ENCODE measurements around the gene TPST1. TPM values are rescaled to one million over a fixed set of nuclear protein-coding genes. Genes with fewer than 3 reads are reported as not detected.

Gene TPST1
- total RNA-seq, 2 donors from 2014 or later: 9.0 to 9.3 TPM

DNA sequence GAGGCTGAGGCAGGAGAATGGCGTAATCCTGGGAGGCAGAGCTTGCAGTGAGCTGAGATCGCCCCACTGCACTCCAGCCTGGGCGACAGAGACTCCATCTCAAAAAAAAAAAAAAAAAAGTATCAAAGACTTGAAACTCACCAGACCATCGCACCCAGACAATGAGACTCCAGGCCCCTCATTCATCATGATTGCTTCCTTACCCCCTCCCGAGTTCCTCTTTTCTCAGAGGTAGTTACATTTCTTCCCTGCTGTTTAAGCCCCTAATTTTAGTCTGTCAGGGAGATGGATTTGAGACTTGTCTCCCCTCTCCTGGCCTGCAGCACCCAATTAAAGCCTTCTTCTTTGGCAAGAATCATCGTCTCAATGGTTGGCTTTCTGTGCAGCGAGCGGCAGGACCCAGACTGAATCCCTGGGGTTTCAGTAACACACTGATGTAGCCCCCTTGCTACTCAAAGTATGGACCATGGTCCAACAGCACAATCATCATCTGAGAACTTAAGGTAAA, 19.4 kb upstream of the TPST1 start:
- no peak for DNase-seq (ENCODE audit: low spot score)
- Histone ChIP-seq H3K4me1 (no peaks in the 10 kb centered on the region), H3K27me3 (no peaks in the 10 kb centered on the region), H3K36me3 (no peaks in the 10 kb centered on the region), H3K9me3 (no peaks in the 10 kb centered on the region), H3K27ac (no peak overlapping the region), H3K4me3 (no peak overlapping the region)
- TF ChIP-seq, protein P1, sequence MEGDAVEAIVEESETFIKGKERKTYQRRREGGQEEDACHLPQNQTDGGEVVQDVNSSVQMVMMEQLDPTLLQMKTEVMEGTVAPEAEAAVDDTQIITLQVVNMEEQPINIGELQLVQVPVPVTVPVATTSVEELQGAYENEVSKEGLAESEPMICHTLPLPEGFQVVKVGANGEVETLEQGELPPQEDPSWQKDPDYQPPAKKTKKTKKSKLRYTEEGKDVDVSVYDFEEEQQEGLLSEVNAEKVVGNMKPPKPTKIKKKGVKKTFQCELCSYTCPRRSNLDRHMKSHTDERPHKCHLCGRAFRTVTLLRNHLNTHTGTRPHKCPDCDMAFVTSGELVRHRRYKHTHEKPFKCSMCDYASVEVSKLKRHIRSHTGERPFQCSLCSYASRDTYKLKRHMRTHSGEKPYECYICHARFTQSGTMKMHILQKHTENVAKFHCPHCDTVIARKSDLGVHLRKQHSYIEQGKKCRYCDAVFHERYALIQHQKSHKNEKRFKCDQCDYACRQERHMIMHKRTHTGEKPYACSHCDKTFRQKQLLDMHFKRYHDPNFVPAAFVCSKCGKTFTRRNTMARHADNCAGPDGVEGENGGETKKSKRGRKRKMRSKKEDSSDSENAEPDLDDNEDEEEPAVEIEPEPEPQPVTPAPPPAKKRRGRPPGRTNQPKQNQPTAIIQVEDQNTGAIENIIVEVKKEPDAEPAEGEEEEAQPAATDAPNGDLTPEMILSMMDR (IDR thresholded peaks at IDR 0.05): no peak

DNA sequence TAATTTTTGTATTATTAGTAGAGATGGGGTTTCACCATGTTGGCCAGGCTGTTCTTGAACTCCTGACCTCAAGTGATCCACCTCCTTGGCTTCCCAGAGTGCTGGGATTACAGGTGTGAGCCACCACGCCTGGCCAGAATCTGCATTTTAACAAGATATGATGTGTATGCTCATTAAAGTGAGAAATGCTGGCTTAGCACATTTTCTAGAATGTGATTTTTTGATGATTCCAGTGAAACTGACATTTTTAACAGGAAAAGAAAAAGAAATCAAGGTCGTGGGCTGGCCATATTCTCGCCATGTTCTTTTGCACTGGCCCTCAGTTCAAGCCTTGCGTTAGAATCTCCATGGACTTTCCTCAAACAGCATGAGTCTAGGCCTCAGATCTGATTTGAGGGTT, 18.1 kb upstream of the TPST1 start:
- Histone ChIP-seq H3K4me1 (no peaks in the 10 kb centered on the region), H3K27me3 (no peaks in the 10 kb centered on the region), H3K27ac (no peak overlapping the region), H3K4me3 (no peak overlapping the region), H3K36me3 (no peaks in the 10 kb centered on the region), H3K9me3 (no peaks in the 10 kb centered on the region)
- DNase-seq (ENCODE audit: low spot score): no peak
- TF ChIP-seq, protein P1 (IDR thresholded peaks at IDR 0.05): no peak

DNA sequence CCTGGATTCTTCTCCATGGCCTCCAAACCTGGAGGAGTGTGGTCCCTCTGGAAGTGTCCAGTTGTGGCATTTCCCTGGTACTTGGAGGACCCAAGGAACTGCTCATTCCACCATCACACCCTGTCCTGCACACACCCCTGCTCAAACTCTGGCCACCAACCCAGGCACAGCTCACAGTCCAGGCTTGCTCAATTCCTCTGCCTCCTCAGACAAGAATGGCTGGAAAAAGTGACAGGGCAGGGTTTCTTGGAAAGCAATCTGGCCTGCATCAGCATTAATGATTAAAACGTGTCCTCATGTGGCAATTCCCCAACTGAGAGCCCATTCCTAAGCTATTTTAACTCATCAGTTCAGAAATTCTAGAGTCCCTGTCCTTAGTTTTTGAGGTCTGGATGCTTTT, 17.2 kb upstream of the TPST1 start:
- no peaks in the 10 kb centered on the region for H3K9me3 ChIP-seq
- no peaks in the 10 kb centered on the region for H3K4me1 ChIP-seq
- H3K27ac ChIP-seq: peak overlapping the region in 1 of 2 donors; percentile 23
- no peaks in the 10 kb centered on the region for H3K36me3 ChIP-seq
- peak; percentile 85 for DNase-seq (ENCODE audit: low spot score)
- no peak overlapping the region for H3K4me3 ChIP-seq
- TF ChIP-seq, protein P1 (IDR thresholded peaks at IDR 0.05): no peak
- no peaks in the 10 kb centered on the region for H3K27me3 ChIP-seq

DNA sequence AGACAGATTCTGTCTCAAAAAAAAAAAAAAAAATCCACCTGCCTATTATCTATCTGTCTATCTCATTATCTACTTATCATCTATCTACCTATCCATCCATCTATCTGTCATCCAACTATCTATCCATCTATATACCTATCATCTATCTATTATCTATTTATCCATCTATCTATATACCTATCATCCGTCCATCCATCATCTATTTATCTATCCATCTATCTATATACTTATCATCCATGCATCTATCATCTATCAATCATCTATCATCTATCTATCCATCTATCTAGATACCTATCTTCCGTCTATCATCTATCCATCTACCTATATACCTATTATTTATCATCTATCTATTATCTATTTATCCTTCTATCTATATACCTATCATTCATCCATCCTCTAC, 16.5 kb upstream of the TPST1 start:
- no peak for DNase-seq (ENCODE audit: low spot score)
- no peak overlapping the region for H3K27ac ChIP-seq
- H3K27me3 ChIP-seq: no peaks in the 10 kb centered on the region
- no peaks in the 10 kb centered on the region for H3K36me3 ChIP-seq
- no peaks in the 10 kb centered on the region for H3K4me1 ChIP-seq
- TF ChIP-seq, protein P1 (IDR thresholded peaks at IDR 0.05): no peak
- H3K9me3 ChIP-seq: no peaks in the 10 kb centered on the region
- H3K4me3 ChIP-seq: no peak overlapping the region

DNA sequence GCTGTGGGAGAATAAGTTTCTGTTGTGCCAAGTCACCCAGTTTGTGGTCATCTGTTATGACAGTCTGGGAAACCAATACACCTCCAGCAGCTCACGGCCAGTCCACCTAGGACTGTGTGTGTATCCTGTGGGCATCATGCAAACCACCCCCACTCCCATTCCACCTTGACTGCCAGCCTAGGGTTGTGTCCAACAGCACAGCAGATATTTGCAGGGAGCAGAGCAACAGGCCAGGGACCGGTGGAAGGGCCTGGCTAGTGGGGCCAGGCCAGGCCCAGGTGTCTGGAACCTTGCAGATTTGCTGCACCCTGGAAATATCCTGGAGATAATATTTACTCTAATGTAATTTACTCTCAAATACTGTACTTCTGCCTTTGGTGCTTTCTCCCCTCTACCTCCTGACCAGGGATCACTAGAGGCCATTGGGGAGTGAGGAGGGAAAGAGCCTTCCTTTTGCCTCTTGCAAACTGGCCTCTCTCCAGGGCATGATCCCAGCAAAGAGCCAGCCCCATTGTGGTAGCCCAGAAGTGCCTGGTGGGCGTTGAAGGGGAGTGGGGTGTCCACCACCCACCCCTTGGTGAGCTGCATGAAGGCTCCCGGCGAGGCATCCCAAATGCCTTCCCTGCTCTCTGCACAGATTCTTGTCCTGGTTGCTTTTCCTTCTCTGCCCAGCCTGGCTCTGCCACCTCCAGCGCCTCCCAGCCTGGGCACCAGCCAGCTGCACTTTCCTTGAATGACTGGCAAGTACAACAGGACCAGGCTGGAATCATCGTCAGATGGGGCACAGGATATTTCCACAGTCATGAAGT, 15.2 kb upstream of the TPST1 start:
- no peaks in the 10 kb centered on the region for H3K36me3 ChIP-seq
- no peak overlapping the region for H3K4me3 ChIP-seq
- TF ChIP-seq, protein P1 (IDR thresholded peaks at IDR 0.05): no peak
- no peak for DNase-seq (ENCODE audit: low spot score)
- no peaks in the 10 kb centered on the region for H3K4me1 ChIP-seq
- no peaks in the 10 kb centered on the region for H3K27me3 ChIP-seq
- H3K27ac ChIP-seq: no peak overlapping the region
- no peaks in the 10 kb centered on the region for H3K9me3 ChIP-seq

DNA sequence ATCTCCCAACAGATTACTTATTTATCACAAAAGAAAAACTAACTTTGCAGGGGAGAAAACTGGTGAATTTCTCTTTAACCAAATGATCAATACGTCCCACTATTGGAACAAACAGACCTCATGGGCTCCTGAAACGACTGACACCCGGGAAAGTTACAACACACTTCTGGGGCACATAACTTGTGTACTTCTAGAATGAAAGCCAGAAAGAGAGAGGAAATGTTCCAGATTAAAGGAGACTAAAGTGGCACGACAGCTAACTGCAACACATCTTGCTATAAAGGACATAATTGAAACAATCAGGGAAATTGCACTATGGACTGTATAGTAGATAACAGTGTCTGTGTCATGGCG, 14.7 kb upstream of the TPST1 start:
- no peaks in the 10 kb centered on the region for H3K27me3 ChIP-seq
- TF ChIP-seq, protein P1 (IDR thresholded peaks at IDR 0.05): no peak
- H3K9me3 ChIP-seq: no peaks in the 10 kb centered on the region
- H3K27ac ChIP-seq: no peak overlapping the region
- no peaks in the 10 kb centered on the region for H3K36me3 ChIP-seq
- no peak overlapping the region for H3K4me3 ChIP-seq
- no peaks in the 10 kb centered on the region for H3K4me1 ChIP-seq
- no peak for DNase-seq (ENCODE audit: low spot score)
